ENCODE data around the gene ST6GALNAC4.

DNA sequence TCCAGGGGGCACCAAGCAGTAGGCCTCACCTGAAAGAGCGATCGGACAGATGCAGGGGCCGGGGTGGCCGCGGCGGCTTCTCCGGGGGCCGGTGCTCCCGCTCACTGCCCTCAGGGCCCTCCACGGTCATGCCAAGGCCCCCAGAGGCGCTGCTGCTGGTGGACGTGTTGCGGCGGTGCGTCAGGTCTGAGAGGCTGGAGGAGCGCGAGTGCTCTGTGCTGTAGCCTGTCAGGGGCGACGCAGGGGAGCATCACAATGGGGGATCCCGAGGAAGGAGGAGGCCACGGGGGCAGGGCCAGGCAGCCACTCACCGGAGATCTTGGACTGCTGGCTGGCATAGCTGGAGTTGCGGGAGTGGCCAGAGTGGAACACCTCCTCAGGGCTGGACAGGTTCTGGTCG lies 28.5 kb upstream of the ST6GALNAC4 start:
- no peak for TF ChIP-seq SUZ12 (IDR thresholded peaks at IDR 0.05; ENCODE audit: unreplicated experiment)
- TF ChIP-seq, protein P1, sequence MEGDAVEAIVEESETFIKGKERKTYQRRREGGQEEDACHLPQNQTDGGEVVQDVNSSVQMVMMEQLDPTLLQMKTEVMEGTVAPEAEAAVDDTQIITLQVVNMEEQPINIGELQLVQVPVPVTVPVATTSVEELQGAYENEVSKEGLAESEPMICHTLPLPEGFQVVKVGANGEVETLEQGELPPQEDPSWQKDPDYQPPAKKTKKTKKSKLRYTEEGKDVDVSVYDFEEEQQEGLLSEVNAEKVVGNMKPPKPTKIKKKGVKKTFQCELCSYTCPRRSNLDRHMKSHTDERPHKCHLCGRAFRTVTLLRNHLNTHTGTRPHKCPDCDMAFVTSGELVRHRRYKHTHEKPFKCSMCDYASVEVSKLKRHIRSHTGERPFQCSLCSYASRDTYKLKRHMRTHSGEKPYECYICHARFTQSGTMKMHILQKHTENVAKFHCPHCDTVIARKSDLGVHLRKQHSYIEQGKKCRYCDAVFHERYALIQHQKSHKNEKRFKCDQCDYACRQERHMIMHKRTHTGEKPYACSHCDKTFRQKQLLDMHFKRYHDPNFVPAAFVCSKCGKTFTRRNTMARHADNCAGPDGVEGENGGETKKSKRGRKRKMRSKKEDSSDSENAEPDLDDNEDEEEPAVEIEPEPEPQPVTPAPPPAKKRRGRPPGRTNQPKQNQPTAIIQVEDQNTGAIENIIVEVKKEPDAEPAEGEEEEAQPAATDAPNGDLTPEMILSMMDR (IDR thresholded peaks at IDR 0.05 in 2 of 3, conservative IDR thresholded peaks at IDR 0.05 in 1 of 3; ENCODE audit: control insufficient read depth in 2 of 3, extremely low read depth in 1 of 3, insufficient read depth in 1 of 3, low read depth in 3 of 3, low read length in 3 of 3): no peak
- TF ChIP-seq TCF7 (IDR thresholded peaks at IDR 0.05; ENCODE audit: borderline replicate concordance): no peak
